NCI-H526 (cell line): ENCODE measurements around the gene SUSD4.

Experiments
- DNase-seq, 2 experiments: peaks; one replicate each; lab custom pipeline; 2025; lab: John Stamatoyannopoulos, UW

SUSD4 gene

GRCh38 chr1:223329664-223330415, 34.1 kb downstream of the SUSD4 start:
- DNase-seq, result no peak

DNA sequence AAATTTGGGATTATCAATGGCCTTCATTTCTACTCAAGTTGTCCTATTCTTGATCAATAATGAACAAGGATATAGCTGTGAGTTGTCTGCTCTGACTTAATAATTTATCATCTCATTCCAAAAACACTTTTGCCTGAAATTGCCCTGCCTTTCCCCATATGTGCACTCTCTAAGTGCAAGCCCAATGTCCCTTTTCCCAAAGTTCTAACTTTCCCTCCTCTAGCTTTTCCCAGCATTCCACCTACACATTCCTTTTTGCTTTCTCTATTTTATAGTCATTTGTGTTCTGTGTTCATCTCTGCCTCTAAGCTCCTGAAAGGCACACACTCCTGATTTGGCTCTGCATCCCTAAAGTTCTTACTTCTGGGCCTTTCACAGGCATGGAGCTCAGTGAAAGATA, 34.7 kb downstream of the SUSD4 start:
- DNase-seq, result no peak

DNA sequence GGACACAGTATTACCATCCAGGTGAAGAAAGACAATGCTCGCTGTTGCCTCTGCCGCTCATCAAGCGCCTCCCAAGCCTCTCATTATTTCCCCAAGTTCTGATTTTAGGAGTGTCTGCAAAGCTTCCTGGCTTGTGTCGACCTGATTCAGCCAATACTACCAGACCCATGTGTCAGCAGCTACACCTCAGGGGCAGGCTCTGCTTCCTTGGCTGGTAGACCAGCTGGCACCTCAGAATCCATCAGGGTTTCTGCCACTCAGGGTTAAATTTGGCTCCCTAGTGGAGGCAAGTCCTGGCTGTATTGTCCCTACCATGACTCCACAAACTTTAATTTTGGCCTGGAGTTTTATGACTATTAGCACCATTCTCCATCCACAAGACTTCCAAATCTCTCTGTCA, 35.4 kb downstream of the SUSD4 start:
- DNase-seq, result no peak

GRCh38 chr1:223326776-223327175, 37.2 kb downstream of the SUSD4 start:
- DNase-seq, result no peak

- DNase-seq, result no peak
Measured at GRCh38 chr1:223323491-223324484, 40.2 kb downstream of the SUSD4 start.

DNA sequence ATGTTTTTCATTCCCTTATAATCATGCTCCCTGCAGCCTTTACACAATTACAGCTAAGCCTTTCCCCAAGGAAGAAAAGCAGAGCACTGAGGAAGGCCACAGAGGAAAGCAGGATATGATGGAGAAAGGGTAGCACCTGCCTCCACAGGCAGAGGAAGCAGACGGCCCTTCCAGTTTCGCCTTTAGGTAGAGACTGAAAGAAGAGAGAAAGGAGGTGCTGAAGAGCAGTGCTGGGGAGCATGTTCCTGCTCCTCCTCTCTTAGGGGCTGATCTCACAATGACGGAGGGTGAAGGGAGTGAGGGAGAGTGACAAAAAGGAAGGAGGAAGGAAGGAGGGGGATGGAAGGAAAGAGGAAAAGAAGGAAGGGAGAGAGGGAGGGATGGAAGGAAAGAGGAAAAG, 41.1 kb downstream of the SUSD4 start:
- DNase-seq, result no peak

DNA sequence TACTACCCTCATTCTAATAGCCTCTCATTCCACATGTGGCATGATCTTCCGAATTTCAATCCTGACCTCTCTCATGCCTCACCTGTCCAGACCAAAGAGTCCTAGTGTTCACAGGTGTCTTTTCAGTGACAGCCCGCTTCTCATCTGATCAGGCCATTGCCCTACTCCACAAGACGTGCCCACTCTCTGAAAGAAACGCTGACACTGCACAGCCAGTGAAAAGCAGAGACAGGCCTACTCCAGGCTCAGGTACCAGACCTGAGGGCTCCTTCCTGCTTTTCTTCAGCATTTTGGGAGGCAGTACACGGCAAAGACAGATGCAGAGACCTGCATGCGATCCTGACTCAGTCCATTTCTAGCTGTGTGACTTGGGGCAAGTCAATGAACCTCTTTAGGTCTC, 43.0 kb downstream of the SUSD4 start:
- no peak for DNase-seq

GRCh38 chr1:223319905-223320580, 43.9 kb downstream of the SUSD4 start:
- no peak for DNase-seq

- DNase-seq, result no peak
Measured at GRCh38 chr1:223319398-223319797, 44.6 kb downstream of the SUSD4 start.

DNA sequence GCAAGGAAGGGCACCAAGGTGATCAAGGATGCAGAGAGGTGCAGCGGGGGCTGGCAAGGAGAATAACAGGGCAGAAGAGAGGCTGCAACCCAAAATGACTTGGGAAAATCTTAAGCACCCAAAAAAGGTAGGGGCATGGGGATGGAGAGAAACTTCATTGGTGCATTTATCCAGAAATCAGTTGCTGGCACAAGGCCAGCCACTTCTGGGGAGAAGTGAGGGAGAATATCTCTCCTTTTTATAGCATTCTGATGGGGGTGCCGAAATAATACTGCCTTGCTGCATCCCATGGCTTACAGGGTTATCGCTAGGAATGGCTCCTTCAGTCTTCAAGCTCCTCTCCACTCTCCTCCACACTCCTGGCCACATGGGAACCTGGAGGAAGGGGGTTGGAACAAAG, 47.9 kb downstream of the SUSD4 start:
- DNase-seq, result no peak

DNA sequence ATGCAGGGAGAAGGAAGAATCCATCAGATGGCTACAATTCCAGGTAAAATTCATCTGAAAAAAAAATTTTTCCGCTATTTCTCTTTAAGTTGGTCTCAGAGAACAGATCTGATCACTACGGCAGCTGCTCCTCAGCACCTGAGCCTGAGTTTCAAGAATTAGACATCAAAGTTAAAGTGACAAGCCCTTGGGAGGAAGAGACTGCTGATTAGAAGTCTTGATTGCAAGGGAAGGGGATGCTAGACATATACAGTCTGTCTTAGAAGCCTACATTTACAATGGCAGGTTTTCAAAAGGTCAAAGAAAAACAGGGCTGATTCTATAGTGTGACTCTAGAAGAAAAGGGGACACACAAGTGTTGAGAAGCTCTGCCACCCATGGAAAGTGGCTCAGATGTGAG, 48.3 kb downstream of the SUSD4 start:
- DNase-seq, result no peak

DNA sequence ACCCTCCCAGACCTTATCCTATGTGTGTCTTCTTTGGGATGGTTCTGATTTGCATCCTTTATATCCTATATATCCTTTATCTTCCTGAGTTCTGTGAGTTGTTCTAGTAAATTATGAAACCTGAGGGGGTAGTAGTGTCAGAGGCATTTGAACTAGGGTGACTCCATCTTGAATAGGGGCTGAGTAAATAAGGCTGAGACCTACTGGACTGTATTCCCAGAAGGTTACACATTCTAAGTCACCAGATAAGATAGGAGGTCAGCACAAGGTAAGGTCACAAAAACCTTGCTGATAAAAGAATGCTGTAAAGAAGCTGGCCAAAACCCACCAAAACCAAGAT, 50.6 kb downstream of the SUSD4 start:
- no peak for DNase-seq

DNA sequence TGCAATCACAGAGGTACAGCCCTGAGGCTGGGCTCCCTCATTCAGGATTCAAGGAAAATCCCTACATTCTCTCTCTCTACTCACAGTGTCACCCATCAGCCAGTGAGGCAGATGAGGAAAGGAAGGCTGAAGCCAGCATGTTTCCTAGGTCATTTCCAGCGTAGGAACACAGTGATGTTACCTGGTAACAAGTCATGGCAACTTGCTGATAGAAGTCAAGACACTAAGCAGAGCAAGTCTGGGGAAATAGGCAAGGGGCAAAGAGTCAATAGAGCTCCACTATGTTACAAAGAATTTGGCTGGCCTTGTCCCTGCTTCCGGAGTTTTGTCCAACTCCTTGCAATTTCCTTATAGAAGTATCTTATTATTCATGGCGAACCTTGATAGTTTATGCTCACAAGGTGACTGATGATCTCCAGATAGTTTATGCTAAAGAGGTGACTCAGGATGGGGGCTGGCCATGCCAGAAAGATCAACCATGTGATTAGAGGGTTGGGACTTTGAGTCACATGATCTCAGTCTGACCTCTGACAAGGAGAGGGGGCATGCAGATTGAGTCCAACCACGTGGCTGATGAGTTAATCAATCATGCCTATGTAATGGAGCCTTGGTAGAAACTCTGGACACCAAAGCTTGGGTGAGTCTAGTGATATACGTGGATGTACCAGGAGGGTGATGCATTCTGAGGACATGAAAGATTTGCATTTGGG, 51.1 kb downstream of the SUSD4 start:
- no peak for DNase-seq

DNA sequence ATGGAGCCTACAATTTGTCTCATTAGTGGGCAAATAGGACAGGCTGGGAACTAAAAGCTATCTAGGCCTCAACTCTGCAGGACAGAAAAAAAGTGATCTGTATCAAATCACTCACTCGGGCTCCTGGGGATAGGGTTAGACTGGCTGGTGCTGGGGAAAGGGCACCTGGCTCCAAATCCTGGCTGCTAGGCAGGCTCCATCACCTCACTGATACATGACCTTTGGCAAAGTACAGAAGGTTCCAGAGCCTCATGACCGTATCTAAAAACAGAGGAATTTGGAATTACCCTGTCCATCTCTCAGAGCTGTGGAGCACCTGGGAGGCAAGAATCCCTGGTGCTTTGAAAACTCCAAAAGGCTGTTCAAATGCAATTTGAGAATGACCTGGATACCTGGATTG, 51.7 kb downstream of the SUSD4 start:
- DNase-seq, result no peak

DNA sequence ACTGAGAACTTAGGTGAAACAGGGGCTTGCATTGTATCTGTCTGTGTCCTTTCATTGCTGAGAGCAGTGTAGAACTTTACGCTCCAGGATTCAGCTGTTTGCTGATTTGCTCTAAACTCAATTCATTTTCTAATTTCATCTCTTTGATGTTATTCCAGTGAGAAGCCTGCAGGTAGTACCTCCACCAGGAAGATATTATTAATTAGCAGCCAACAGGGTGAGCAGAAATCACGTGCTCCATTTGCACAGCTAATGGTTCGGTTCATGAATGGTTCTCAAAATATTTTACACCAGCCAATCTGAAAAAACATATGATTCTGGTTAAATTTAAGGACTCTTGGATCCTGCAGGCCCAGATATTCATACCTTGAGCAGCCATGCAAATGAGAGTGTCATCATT, 52.1 kb downstream of the SUSD4 start:
- DNase-seq, result no peak

GRCh38 chr1:223308136-223308535, 55.8 kb downstream of the SUSD4 start:
- DNase-seq, result no peak

- DNase-seq, result no peak
Measured at GRCh38 chr1:223307544-223307943, 56.4 kb downstream of the SUSD4 start.

DNA sequence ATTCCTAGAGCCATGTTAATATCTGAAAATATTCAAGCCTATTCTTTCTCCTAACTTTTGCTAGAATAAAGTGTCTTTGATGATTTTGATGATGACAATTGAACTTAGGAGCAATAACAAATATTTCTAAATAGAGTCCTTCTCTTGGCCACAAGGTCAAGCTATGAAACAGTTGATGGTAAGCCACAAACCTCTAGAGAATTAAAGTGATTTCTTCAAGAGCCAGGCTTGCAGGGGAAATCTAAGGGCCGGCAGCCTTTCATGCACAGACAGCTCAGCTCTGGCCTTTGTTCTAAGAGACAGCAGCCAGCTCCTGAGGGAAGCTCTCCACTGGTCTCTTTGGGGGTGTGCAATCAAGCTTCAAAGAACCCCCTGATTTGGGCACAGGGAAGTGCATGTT, 59.0 kb downstream of the SUSD4 start:
- no peak for DNase-seq

DNA sequence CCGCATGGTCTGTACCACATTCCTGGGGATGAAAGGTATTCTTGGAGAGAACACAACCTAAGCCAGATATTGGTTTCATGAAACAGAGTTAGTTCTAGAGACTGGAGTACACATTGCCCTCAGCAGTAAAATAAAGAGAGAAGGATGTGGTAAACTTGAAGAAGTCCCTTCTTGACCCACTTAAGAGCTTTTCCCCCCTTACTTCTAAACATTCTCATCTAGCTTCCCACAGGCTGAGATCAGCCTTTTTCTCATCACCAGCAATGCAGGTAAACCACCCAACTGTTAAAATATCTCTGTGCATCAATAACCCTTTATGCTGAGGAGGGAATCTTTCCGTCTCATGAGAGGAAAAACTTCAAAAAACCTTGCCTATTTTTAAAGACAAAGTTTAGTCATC, 62.6 kb downstream of the SUSD4 start:
- no peak for DNase-seq

DNA sequence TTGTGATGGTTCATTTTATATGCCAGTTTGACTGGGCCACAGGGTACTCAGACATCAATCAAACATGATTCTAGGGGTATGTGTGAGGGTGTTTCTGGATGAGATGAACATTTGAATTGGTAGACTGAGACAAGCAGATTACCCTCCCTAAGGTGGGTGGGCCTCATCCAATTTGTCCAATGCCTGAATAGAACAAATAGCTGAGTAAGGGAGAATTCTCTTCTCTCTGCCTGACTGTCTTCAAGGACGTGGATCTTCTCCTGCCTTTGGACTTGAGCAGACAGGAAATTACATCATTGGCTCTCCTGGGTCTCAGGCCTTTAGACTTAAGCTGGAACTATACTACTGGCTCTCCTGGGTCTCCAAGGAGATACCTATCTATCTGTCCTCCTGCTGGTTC, 64.4 kb downstream of the SUSD4 start:
- DNase-seq, result no peak

DNA sequence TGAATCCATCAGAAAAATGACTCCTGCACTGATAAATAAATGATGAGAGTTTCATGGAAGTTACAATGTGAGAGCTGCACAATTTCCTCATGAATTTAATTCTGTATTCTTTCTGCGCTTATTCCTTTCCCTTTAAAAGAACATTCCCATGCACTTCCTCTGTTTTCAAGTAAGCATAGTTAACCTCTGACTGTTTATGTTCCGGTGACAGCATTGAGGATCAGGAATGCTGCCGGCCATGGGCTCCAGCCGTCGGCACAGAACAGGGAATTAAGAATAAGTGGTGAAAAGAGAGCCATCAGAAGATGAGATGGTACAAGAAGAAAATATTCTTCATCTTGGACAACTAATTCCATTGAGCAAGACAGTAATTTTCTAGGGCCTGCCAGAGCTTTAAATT, 65.3 kb downstream of the SUSD4 start:
- DNase-seq, result no peak

DNA sequence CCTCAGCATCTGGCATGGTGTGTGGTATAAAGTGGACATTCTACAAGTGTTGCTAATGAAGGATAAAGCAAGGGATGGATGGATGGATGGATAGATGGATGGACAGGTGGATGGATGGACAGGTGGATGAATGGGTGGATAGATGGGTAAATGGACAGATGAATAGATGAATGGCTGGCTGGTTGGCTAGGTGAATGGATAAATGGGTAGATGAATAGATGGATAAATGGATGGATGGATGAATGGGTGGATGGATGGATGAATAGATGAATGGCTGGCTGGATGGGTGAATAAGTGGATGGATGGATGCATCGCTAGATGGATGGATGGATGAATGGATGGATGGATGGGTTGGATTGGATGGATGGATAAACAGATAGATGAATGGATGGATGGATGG, 66.2 kb downstream of the SUSD4 start:
- no peak for DNase-seq
